Measurements from ENCODE around the gene CCDC127.
A peak's percentile ranks its signal among the peaks of the same experiment; 100 is the strongest.

Gene CCDC127

DNA sequence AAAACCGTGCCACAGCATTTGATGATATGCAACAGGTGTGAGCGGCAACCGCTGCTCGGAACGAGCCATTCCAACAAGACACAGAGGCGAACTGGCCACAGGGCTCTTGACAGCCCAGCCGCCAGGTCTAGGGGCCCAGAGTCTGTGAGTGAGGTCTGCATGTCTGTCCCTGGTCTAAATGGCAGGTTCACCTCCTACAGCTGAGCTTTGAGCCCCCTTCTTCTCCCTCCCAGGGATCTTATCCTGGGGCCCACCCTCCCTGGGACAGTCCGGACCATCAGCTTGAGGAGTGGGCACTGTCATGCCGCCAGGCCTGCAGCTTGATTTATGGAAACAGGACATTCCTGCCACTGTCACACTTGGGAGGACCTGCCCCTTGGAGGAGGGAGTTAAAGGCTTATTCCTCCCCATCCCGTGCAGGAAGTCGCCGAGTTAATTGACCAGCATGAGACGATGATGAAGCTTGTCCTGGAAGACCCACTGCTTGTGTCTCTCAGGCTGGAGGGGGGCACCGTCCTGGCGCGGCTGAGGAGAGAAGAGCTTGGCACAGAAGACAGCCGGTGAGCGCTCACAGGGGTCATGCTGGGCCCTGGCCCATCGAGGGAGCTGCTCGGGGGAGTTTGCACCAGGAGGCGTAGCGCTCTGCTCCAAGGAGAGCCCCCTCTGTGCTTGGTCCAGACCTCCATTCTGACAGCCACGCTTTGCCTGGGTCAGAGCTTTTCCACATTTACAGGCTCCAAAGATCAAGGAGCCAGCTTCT is 62.1 kb downstream of the CCDC127 start:
- no peak for DNase-seq

DNA sequence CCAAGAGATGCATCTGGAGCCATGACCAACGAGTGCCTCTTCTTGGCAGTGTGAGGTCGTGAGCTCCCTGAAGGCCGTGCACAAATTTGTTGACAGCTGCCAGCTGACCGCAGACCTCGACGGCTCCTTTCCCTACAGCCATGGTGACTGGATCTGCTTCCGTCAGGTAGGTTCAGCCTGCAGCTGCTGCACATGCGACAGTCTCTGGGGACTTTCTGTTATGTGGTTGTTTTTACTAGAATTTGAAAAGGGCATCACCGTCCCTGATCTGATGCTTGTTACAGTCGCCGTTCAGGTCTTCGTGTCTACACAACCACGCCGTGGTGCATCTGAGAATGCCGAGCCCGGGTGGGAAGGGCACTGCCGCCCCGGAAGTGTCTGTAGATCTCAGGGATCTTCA is 63.1 kb downstream of the CCDC127 start:
- no peak for DNase-seq

DNA sequence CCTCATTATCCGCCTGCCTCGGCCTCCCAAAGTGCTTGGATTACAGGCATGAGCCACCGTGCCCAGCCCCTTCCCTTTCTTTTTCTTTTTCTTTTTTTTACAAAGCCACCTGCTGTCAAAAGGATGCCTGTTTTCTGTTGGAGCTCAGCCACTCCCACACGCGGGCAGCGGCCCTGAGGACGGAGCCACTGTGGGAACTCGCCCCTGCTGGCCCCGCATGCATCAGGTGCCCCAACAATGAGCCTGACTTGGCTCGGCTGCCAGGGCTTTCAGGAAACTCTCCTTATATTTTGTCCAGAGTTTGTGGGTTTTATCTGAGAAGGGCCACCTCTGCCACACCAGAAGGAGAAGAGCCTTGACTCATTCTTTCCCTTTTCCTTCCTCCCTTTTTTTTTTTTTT is 63.7 kb downstream of the CCDC127 start:
- no peak for DNase-seq

DNA sequence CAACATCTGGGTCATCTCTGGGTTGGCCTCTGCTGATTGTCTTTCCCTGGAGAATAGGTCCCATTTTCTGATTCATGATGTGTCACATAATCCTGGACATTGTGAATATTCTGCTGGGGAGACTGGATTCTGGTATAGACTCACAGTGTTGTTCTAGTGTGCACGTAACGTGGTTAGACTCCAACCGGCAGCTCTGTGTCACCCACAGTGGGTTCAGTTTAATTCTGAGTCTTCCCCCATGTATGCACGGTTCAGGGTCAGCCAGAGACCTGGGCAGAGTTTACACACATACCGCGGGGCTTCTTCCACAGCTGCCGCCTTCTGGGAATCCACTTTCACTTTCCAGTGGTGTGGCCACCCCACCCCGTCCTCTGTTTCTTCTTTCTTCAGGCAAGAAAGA is 64.7 kb downstream of the CCDC127 start:
- no peak for DNase-seq

DNA sequence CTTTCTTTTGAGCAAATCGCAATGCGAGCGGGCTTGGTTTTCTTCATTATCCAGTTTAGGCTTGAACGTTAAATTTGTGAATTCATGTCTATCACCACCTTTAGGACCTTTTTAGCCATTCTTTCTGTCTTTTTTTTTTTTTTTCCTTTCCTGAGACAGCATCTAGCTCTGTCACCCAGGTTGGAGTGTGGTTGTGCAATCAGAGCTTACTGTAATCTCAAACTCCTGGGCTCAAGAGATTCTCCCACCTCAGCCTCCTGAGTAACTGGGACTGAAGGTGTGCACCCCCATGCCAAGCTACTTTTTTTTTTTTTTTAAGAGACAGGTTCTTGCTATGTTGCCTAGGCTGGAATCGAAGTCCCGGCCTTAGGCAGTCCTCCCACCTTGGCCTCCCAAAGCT is 65.9 kb downstream of the CCDC127 start:
- DNase-seq: no peak

DNA sequence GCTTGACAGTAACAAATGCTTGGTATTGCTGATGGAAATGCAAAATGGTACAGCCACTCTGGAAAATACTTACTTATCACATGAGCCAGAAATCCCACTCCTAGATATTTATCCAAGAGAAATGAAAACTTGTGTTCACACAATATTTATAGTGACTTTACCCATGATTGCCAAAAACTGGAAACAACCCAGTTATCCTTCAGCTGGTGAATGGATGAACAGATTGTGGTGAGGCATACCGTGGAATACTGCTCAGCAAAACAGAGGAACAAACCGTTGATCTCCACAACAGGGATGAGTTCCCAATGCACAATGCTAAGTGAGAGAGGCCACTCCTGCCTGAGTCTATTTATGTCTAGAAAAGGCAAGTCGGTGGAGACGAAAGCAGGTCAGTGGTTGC is 67.2 kb downstream of the CCDC127 start:
- DNase-seq: no peak

DNA sequence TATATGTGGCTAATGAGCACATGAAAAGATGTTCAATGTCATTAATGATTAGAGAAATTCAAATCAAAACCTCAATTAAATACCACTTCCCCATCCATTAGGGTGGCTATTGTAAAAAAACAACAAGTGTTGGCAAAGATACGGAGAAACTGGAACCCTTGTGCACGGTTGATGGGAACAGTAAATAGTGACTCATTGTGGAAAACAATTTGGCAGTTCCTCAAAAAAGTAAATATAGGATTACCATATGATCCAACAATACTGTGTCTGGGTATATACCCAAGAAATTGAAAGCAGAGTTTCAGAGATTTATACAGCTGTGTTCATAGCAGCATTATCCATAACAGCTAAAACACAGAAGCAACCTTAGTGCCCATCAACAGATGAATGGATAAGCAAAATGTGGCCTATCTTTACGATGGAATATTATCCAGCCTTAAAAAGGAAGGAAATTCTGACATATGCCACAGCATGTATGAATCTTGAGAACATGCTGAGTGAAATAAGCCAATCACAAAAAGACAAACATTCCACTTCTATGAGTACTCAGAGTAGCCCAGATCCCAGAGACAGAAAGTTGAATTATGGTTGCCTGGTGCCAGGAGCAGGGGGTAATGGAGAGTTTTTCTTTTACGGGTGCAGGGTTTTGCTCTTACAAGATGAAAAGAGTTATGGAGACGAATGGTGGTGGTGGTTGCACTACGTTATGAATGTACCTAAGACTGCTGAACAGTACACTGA is 68.0 kb downstream of the CCDC127 start:
- DNase-seq: peak; percentile 74

DNA sequence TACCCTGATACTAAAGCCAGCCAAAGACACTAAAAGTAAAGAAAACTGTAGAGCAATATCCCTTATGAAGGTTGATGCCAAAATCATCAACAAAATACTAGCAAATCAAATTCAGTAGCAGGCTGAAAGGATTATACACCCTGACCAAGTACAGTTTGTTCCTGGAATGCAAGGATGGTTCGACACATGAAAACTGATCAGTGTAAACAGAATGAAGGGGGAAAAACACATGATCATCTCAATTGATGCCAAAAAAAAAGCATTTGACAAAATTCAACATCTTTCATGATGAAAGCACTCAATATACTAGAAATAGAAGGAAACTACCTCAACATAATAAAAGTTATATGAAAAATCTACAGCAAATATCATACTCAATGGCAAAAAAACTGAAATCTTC is 70.2 kb downstream of the CCDC127 start:
- DNase-seq: no peak

Data from DMS79 treated with DMSO at 0.1 percent for 48 hours (cell line).